HepG2 (cell line): Measurements from ENCODE around the gene CEBPG. TPM values are rescaled to one million over a fixed set of nuclear protein-coding genes. Genes with fewer than 3 reads are reported as not detected.

Experiments used
- HBP1 ChIP-seq: IDR thresholded peaks from 2 replicates; pipeline ENCODE4 v1.6.1; 2016; ENCODE audit warnings: low read depth, control low read depth
- KAT8 ChIP-seq: IDR thresholded peaks from 2 replicates; pipeline ENCODE4 v1.6.1; 2016; ENCODE audit warnings: missing genetic modification reagents, missing compliant biosample characterization
- SOX6 ChIP-seq, 2 experiments: fragments of 450-650 bp in 1 of 2; sonication (generic) in 1 of 2; formaldehyde crosslinking in 1 of 2; IDR thresholded peaks; 2 replicates each; pipeline versions ENCODE4 v1.4.0 to v1.6.1; 2017 to 2020; ENCODE audit warnings: antibody characterized with exemption in 1 of 2, mild to moderate bottlenecking in 1 of 2, missing genetic modification reagents in 1 of 2
- ZFP37 ChIP-seq: sonication (generic); formaldehyde crosslinking; IDR thresholded peaks from 2 replicates; pipeline ENCODE4 v1.4.0; 2020; ENCODE audit warnings: missing genetic modification reagents, borderline replicate concordance
- ZKSCAN5 ChIP-seq: sonication (generic); formaldehyde crosslinking; IDR thresholded peaks from 2 replicates; pipeline ENCODE4 v1.5.1; 2020; ENCODE audit warnings: mild to moderate bottlenecking, missing genetic modification reagents
- ZNF20 ChIP-seq: sonication (generic); formaldehyde crosslinking; IDR thresholded peaks from 2 replicates; pipeline ENCODE4 v1.4.0; 2020; ENCODE audit warnings: mild to moderate bottlenecking, moderate library complexity, missing genetic modification reagents
- polyA plus RNA-seq, 8 experiments: library from polyadenylated mRNA; depleted of rRNA in 3 of 8; stranded (reverse) in 7 of 8; unstranded in 1 of 8; fragments of >200 nt; fragmentation: Illumina TruSeq in 4 of 8; extraction: Trizol in 4 of 8; gene quantifications; 2 replicates each; pipeline versions ENCODE4 v1.2.1 to v1.2.3, GENCODE V29; 2011 to 2016; ENCODE audit warnings: low read depth in 4 of 8, missing spikeins in 1 of 8, mixed read lengths in 1 of 8; ENCODE audit not compliant: insufficient read depth in 1 of 8
- total RNA-seq, 5 experiments: library from RNA; depleted of rRNA; stranded (reverse); fragments of >200 nt; fragmentation: Illumina TruSeq; extraction: Trizol; gene quantifications; 2 replicates each; pipeline ENCODE4 v1.2.3, GENCODE V29; 2016; ENCODE audit warnings: low read depth in 1 of 5
- TF ChIP-seq, protein P1 (sequence below), 2 experiments: IDR thresholded peaks; 2 replicates each; pipeline ENCODE4 v1.6.1; 2011 to 2012; ENCODE audit warnings: low read length in 2 of 2, borderline replicate concordance in 1 of 2, low read depth in 1 of 2, mild to moderate bottlenecking in 1 of 2, moderate library complexity in 1 of 2
- TF ChIP-seq, protein P2 (sequence below): sonication (generic); formaldehyde crosslinking; IDR thresholded peaks from 2 replicates; pipeline ENCODE4 v1.4.0; 2020; ENCODE audit warnings: missing genetic modification reagents
- TF ChIP-seq, protein P3 (sequence below): sonication (generic); formaldehyde crosslinking; conservative IDR thresholded peaks from 2 replicates; pipeline ENCODE4 v1.4.0; 2020; ENCODE audit warnings: mild to moderate bottlenecking, missing genetic modification reagents, moderate library complexity

Gene CEBPG
- total and polyA plus RNA-seq, 2 of the 13 experiments (the other 11 are each of a cell fraction or from before 2014, with no cell fraction given), result 25.7 to 34.3 TPM

- TF ChIP-seq, protein P1, sequence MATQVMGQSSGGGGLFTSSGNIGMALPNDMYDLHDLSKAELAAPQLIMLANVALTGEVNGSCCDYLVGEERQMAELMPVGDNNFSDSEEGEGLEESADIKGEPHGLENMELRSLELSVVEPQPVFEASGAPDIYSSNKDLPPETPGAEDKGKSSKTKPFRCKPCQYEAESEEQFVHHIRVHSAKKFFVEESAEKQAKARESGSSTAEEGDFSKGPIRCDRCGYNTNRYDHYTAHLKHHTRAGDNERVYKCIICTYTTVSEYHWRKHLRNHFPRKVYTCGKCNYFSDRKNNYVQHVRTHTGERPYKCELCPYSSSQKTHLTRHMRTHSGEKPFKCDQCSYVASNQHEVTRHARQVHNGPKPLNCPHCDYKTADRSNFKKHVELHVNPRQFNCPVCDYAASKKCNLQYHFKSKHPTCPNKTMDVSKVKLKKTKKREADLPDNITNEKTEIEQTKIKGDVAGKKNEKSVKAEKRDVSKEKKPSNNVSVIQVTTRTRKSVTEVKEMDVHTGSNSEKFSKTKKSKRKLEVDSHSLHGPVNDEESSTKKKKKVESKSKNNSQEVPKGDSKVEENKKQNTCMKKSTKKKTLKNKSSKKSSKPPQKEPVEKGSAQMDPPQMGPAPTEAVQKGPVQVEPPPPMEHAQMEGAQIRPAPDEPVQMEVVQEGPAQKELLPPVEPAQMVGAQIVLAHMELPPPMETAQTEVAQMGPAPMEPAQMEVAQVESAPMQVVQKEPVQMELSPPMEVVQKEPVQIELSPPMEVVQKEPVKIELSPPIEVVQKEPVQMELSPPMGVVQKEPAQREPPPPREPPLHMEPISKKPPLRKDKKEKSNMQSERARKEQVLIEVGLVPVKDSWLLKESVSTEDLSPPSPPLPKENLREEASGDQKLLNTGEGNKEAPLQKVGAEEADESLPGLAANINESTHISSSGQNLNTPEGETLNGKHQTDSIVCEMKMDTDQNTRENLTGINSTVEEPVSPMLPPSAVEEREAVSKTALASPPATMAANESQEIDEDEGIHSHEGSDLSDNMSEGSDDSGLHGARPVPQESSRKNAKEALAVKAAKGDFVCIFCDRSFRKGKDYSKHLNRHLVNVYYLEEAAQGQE (IDR thresholded peaks at IDR 0.05; ENCODE audit: borderline replicate concordance in 1 of 2, low read depth in 1 of 2, low read length in 2 of 2), result 0 out of 4 replicates have a peak, but pooled peaks of 1 of the 2 experiments have one; percentile 9
- TF ChIP-seq HBP1 (CRISPR knock-in tag), result no peak
- no peak for TF ChIP-seq ZNF20
- TF ChIP-seq, protein P2, sequence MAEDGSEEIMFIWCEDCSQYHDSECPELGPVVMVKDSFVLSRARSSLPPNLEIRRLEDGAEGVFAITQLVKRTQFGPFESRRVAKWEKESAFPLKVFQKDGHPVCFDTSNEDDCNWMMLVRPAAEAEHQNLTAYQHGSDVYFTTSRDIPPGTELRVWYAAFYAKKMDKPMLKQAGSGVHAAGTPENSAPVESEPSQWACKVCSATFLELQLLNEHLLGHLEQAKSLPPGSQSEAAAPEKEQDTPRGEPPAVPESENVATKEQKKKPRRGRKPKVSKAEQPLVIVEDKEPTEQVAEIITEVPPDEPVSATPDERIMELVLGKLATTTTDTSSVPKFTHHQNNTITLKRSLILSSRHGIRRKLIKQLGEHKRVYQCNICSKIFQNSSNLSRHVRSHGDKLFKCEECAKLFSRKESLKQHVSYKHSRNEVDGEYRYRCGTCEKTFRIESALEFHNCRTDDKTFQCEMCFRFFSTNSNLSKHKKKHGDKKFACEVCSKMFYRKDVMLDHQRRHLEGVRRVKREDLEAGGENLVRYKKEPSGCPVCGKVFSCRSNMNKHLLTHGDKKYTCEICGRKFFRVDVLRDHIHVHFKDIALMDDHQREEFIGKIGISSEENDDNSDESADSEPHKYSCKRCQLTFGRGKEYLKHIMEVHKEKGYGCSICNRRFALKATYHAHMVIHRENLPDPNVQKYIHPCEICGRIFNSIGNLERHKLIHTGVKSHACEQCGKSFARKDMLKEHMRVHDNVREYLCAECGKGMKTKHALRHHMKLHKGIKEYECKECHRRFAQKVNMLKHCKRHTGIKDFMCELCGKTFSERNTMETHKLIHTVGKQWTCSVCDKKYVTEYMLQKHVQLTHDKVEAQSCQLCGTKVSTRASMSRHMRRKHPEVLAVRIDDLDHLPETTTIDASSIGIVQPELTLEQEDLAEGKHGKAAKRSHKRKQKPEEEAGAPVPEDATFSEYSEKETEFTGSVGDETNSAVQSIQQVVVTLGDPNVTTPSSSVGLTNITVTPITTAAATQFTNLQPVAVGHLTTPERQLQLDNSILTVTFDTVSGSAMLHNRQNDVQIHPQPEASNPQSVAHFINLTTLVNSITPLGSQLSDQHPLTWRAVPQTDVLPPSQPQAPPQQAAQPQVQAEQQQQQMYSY, result peak; percentile 58; the same call in 1 of the 2 replicates
- no peak for TF ChIP-seq ZFP37 (CRISPR knock-in tag)
- TF ChIP-seq SOX6 (IDR thresholded peaks at IDR 0.05), result no peak
- no peak for TF ChIP-seq SOX6 (CRISPR knock-in tag; IDR thresholded peaks at IDR 0.05)
- TF ChIP-seq, protein P3, sequence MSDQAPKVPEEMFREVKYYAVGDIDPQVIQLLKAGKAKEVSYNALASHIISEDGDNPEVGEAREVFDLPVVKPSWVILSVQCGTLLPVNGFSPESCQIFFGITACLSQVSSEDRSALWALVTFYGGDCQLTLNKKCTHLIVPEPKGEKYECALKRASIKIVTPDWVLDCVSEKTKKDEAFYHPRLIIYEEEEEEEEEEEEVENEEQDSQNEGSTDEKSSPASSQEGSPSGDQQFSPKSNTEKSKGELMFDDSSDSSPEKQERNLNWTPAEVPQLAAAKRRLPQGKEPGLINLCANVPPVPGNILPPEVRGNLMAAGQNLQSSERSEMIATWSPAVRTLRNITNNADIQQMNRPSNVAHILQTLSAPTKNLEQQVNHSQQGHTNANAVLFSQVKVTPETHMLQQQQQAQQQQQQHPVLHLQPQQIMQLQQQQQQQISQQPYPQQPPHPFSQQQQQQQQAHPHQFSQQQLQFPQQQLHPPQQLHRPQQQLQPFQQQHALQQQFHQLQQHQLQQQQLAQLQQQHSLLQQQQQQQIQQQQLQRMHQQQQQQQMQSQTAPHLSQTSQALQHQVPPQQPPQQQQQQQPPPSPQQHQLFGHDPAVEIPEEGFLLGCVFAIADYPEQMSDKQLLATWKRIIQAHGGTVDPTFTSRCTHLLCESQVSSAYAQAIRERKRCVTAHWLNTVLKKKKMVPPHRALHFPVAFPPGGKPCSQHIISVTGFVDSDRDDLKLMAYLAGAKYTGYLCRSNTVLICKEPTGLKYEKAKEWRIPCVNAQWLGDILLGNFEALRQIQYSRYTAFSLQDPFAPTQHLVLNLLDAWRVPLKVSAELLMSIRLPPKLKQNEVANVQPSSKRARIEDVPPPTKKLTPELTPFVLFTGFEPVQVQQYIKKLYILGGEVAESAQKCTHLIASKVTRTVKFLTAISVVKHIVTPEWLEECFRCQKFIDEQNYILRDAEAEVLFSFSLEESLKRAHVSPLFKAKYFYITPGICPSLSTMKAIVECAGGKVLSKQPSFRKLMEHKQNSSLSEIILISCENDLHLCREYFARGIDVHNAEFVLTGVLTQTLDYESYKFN (CRISPR knock-in tag), result no peak
- TF ChIP-seq KAT8 (CRISPR knock-in tag), result peak; percentile 46; the same call in 1 of the 2 replicates
- no peak for TF ChIP-seq ZKSCAN5 (CRISPR knock-in tag)
Measured at GRCh38 chr19:33373453-33374235, at the start of gene CEBPG (continued).
